GM18498 (cell line): Measurements from ENCODE around the gene ALDH1B1.

Source experiments
- ATAC-seq: cut with Tn5 transposase; IDR thresholded peaks from one replicate; pipeline ENCODE4 v1.9.1; 2021; ENCODE audit warnings: mild to moderate bottlenecking, moderate library complexity; ENCODE audit not compliant: unreplicated experiment

The ALDH1B1 gene

GRCh38 chr9:38392235-38393127 is at the start of gene ALDH1B1:
TSS of gene ALDH1B1 (plus strand) at chr9:38392702. CDS start at chr9:38395749, 3,047 bp downstream.
- peak; percentile 100 for ATAC-seq

DNA sequence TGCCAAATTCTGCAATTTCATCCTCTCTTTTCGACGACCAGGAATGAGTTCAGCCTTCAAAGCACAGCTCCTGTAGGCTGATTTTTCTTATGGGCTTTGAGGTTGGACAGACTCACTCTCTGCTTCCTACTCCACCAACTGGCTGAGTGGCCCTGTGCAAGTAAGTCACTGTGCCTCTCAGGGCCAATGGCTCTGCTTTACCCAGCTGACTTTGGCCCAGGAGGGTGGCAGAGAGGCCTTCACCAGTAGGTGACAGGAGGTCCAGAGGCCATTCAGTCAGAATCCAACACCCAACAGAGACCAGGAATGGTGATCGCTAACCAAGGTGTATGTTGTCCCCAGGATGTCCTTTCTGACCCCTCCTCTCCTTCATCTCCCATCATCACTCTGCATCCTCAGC is 49.5 kb upstream of the ALDH1B1 start:
- no peak for ATAC-seq

- ATAC-seq, result no peak
Observed at GRCh38 chr9:38343552-38343951, 49.0 kb upstream of the ALDH1B1 start.

DNA sequence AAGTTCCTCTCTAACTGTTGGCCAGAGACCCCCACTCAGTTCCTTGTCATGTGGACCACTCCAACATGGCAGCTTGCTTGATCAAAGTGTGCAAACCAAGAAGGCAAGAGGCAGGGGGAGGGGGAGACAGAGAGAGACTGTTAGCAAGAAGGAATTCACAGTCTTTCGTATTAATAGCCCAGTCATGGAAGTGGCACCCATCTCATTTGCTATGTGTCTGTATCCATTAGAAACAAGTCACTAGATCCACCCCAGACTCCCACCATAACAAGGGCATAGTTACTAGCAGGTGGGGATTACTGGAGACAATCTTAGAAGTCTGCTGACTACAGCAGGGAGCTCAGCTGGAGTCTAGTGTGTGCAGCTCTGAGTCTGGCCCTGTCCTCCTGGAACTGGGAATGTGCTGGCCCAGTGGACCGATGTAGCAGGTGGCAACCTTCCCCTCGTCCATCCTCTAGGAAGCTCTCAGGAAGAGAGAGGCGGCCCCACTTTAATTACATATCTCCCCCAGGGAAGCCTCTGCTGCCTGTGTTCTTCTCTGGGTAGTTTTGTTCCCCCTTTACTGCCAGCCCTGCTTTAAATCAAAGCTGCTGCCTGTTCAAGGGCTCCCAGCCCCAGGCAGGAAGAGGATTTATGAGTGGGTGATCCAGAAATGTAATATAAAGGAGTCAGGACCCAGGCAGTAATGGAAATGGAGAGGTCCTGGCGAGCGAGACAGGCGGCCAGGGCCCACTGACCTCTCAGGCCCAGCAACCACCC is 47.8 kb upstream of the ALDH1B1 start:
- no peak for ATAC-seq

DNA sequence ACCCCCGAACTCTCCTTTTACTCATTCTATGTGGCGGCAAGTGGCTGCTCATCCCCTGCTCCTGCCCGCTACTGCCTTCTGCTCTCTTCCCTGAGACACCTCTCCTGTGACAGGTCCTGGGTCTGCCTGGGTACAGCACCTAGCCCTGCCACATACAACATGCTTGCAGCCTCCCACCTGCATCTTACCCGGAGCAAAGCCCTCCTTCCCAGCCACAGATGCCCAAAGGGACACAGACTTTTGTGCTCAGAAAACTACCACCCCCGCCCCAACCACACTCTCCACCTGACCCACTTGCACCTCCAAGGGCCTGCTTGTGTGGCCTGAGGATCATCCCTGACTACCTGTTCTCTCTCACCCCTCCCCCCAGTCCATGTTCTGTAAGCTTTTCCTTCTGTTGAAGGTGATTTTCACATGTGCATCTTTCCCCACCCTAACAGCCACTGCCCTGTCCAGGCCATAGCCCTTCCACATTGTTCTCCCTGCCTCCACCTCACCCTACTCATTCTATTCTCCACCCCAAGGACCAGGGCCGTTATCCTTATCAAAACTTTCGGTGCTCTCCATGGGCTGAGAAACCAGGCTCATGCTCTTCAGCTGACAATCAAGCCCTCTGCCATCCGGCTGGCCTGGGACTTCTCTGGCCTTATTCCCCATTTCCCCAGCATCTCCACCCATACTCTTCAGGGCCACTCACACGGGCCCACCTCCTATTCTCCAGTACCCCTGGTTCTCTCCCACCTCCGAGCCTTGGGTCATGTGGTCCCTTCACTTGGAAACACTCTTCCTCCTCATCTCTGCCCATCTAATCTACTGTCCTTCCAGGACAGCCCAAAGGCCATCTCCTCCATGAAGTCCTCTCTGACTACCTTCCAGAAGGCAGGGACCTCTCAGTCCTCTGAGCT is 46.4 kb upstream of the ALDH1B1 start:
- no peak for ATAC-seq

DNA sequence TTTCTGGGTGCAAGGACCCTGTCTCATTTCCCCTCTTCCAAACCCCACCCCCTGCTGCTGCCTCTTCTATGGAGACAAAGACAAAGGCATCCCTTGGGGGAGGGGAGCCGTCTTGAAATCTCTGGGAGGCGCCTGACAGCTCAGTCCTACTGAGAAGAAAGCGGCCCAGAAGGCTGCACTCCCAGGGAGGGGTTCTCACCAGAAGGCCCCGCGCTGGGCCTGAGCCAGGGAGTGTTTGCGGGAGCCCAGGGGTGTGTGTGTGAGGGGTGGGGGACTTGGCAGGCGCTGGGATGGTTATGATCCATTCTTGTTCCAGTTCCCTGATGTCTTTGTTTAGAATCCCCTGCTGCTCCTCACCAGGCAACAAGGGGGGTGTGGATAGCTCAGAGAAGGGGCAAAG is 45.7 kb upstream of the ALDH1B1 start:
- ATAC-seq, result no peak

GRCh38 chr9:38347271-38347671 is 45.2 kb upstream of the ALDH1B1 start:
- ATAC-seq, result no peak

- ATAC-seq, result no peak
Observed at GRCh38 chr9:38347946-38348345, 44.6 kb upstream of the ALDH1B1 start.

DNA sequence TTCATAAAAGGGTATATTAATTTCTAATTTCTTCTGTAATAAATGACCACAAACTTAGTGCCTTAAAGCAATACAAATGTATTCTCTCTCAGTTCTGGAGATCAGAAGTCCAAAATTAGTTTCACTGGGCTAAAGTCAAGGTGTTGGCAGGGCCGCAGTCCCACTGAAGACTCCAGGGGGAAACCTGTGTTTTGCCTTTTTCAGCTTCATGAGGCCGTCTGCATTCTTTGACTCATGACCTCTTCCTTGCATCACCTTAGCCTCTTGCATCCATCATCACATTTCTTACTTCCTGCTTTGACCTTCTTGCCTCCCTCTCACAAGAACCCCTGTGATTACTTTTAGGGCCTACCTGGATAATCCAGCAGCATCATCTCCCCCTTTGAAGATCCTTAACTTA is 42.0 kb upstream of the ALDH1B1 start:
- no peak for ATAC-seq

DNA sequence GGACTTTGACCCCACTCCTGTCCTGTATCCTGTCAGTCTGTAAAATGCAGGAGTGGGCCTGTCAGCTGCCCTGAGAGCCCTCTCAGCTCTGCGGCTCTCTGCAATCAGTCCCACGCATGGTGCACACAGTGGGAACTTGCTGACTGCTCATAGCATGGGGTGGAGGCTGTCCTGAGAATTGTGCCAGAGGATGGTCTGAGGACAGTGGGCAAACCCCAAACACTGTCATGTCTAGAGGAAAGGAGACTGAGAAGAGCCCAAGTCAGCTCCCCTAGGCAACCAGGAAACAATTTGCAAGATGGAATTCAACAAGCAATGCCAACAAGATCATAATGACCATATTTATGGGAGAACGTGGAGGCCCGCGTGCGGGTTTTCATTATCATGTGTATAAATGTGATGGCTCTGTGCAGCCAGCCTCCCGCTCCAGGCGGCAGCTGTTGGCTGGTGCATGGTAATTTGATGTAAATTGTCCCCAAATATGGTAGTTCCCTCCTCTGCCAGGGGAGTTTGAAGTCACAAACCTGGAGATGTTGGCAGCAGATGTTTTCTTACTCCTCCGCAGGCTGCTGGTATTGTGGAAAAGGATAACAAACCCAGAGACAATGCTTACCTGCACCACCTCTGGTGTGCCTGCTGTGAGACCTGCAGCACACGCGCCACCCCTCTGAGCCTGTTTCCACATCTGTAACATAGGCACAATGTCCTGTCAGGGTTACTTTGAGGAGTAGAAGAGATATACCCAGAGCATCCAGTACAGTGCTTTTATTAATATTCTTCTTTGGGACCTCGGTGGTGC is 39.8 kb upstream of the ALDH1B1 start:
- ATAC-seq, result no peak

- no peak for ATAC-seq
Observed at GRCh38 chr9:38355115-38355514, 37.4 kb upstream of the ALDH1B1 start.

GRCh38 chr9:38355517-38356120 is 36.9 kb upstream of the ALDH1B1 start:
- no peak for ATAC-seq

DNA sequence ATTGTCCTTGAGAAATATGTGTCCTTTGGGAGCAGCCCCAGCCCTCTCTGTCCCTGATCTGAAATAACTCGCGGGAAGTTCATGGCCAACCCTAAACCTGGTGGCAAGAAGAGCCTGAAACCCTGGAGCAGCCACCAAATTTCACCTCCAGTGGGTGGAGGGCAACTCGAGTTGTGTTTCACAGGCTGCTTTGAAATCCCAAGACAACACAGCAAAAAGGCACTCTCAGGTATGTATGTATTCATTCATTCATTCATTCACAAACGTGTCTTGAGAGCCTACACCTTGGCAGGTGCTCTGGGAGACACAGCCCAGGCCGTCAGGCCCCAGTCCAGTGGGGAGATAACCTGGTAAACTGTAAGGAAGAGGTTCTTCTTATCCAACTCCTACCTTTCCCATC is 35.7 kb upstream of the ALDH1B1 start:
- ATAC-seq, result no peak

DNA sequence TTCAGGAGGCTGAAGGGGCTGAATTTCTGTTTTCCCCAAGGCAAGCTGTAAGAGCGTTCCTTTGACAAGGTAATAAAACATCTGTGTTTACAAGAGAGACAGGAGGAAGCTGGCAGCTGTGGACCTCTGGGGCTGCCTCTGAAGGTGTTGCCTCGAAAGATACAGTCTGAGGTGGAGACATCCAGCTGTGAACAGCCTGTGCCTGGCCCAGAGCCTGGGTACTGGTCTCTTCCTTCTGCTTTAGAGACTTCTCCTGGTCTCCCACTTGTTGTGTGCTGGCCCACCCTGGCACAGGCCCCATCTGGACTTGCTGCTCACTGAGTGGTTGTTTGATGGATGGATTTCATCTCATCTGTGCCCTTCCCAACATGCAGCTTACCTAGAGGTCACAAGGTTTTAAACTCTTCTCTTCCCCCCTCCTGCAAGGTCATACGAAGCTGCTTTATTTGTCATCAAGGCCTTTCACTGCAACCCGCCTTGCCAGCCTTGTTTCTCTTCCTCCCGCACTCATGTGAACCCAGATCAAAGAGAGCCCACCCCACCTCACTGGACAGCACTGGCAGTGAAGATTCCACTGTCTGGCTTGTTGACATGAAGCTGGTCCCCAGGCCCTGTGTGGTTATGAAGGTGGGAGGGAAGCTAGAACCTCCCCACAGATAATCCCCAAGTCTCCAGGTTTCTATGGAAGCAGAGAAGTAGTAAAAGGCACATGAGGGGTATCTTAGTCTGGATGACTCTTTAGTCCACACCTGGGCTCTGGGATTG is 35.0 kb upstream of the ALDH1B1 start:
- ATAC-seq, result no peak

DNA sequence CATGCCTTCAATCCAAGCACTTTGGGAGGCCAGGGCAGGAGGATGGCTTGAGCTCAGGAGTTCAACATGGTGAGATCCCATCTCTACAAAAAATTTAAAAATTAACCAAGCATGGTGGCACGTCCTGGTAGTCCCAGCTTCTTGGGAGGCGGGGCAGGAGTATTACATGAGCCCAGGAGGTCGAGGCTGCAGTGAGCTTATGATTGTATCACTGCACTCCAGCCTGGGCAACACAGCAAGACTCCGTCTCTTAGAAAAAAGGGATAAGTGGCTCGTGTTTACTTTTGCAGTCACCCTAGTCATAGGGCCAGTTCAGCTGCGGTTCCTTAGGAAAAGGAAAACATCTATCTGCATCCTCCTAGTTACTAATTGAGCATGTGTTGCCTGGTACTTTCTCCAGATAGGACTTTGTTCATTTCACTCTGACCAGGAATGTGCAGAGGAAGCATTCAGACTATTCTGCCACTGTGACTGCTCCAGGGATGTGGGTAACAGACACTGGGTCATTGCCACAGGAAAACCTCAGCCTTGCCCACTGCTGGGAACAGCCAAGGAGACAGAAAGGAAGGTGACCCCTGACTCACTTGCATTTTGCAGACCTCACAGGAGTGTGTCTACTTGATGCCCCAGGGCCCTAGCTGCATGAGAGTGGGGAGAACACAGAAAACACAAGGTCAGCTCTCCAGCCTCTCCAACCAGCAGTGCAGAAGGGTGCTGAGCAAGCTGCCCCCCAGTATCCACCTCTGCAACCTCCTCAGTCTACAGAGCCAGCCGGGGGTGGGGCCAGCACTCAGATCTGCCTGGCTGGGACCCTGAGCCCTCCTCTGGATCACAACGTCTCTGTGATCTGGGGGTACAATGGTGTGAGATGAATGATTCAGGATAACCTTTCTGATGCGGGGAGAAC is 33.9 kb upstream of the ALDH1B1 start:
- no peak for ATAC-seq

GRCh38 chr9:38359297-38359653 is 33.2 kb upstream of the ALDH1B1 start:
- ATAC-seq, result no peak

DNA sequence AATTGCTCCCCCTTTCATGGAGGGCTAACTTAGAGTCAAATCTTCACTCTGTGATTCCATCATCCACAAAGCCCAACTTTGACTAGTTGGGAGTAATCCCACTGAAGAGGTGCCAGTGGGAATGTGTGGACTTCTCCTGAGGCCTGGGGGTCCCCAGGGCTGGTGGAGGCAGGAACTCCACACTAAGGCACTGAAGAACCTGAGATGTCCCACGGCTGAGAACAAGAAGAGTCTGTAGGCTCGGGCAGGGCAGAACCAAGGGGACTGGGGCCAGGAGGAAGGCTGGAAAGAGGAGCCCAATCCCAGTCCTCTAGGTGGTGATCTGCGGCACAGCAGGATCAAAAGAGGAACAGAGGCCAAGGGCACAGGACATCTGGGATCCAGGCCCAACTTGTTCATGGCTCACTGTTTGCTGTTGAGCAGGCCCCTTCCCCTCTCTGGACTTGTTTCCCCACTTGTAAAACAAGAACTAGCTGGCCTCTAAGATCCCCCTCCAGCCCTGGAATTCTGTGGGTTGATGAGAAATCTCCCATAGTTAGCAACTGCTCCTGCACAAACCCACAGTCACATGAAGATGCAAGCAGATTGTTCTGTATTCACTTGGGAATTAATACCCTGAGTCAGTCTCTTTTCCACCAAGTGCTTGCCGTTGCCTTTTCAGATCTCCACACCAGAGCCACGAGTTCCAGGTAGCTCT is 32.7 kb upstream of the ALDH1B1 start:
- no peak for ATAC-seq
